ENCODE measurements around the gene MCM8.

MCM8 gene

GRCh38 chr20:5950271-5951031 is at the start of gene MCM8, which contains the start of gene TRMT6:
TSS of gene MCM8 (plus strand) at chr20:5950652. CDS start at chr20:5952016, 1,364 bp downstream.
TSS of gene TRMT6 (minus strand) at chr20:5950533. CDS start at chr20:5950405, 128 bp downstream.
- peak; percentile 71 for DNase-seq

GRCh38 chr20:5900908-5901307 is 49.5 kb upstream of the MCM8 start:
- no peak for DNase-seq

- DNase-seq = no peak
Measured at GRCh38 chr20:5908981-5909380, 41.5 kb upstream of the MCM8 start.

- DNase-seq = no peak
Measured at GRCh38 chr20:5910186-5910585, 40.3 kb upstream of the MCM8 start.

GRCh38 chr20:5913166-5913565 is 37.3 kb upstream of the MCM8 start:
- DNase-seq = no peak

GRCh38 chr20:5914859-5915258 is 35.6 kb upstream of the MCM8 start:
- no peak for DNase-seq

GRCh38 chr20:5918856-5919625 is 31.4 kb upstream of the MCM8 start:
- peak; percentile 42 for DNase-seq

GRCh38 chr20:5919626-5920544 is 30.6 kb upstream of the MCM8 start:
- DNase-seq = no peak

GRCh38 chr20:5920581-5920980 is 29.9 kb upstream of the MCM8 start:
- no peak for DNase-seq

- no peak for DNase-seq
Measured at GRCh38 chr20:5923493-5923892, 27.0 kb upstream of the MCM8 start.

- DNase-seq = no peak
Measured at GRCh38 chr20:5925551-5925950, 24.9 kb upstream of the MCM8 start.

GRCh38 chr20:5927749-5928462 is 22.5 kb upstream of the MCM8 start:
- no peak for DNase-seq

GRCh38 chr20:5928836-5929715 is 21.4 kb upstream of the MCM8 start:
- no peak for DNase-seq

GRCh38 chr20:5931411-5931810 is 19.0 kb upstream of the MCM8 start:
- no peak for DNase-seq

GRCh38 chr20:5932796-5933195 is 17.7 kb upstream of the MCM8 start:
- DNase-seq = no peak

- no peak for DNase-seq
Measured at GRCh38 chr20:5933802-5934436, 16.5 kb upstream of the MCM8 start.

- no peak for DNase-seq
Measured at GRCh38 chr20:5935384-5935783, 15.1 kb upstream of the MCM8 start.

GRCh38 chr20:5936238-5936637 is 14.2 kb upstream of the MCM8 start:
- no peak for DNase-seq

- no peak for DNase-seq
Measured at GRCh38 chr20:5938456-5939029, 11.9 kb upstream of the MCM8 start.

- no peak for DNase-seq
Measured at GRCh38 chr20:5945963-5946362, 4.5 kb upstream of the MCM8 start.

GRCh38 chr20:5947276-5947675 is 3.2 kb upstream of the MCM8 start:
- no peak for DNase-seq
